NCI-H1436 (cell line): Measurements from ENCODE around the gene ATP1B3.
A peak's percentile ranks its signal among the peaks of the same experiment; 100 is the strongest.
"Not testable (repeated sequence)": the region's sequence is repeated elsewhere in the genome, so short reads cannot be mapped to it uniquely, and the experiment has no call there.

ENCODE experiments used
- DNase-seq: peaks from one replicate; lab custom pipeline; 2025; lab: John Stamatoyannopoulos, UW

Gene ATP1B3

DNA sequence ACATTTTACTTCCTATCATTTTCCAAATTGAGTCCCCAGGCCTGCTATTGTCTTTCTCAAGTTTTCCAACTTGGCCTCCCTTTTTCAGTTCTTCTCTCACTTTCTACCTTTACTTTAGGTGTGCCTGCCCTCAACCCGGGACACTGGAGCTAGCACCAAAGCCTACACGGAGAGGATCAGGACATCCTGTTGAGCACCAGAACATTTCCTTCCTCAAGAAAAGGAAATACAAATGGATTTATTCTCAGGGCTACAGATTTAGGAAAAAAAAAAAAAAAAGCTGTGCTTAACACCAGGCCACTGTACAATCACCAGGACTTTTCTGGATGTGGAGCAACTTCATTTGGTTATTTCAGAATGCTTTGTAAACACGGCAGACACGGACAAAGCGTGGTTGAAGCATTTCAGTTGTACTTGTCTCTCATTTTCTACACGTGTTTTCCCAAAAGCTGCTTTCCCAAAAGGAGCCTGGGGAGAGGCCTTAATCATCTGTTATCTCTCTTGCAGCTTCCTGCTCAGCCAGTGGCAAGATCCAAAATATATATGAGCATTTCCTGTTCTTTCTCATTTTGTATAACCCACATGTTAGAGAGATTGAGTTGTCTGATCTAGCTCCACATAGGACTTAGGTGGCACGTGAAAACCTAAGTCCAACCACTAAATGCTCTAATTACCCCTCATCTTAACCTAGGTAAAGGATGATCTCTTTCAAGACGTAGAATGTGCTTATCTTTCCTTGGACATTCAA lies 15.5 kb upstream of the ATP1B3 start:
- no peak for DNase-seq

DNA sequence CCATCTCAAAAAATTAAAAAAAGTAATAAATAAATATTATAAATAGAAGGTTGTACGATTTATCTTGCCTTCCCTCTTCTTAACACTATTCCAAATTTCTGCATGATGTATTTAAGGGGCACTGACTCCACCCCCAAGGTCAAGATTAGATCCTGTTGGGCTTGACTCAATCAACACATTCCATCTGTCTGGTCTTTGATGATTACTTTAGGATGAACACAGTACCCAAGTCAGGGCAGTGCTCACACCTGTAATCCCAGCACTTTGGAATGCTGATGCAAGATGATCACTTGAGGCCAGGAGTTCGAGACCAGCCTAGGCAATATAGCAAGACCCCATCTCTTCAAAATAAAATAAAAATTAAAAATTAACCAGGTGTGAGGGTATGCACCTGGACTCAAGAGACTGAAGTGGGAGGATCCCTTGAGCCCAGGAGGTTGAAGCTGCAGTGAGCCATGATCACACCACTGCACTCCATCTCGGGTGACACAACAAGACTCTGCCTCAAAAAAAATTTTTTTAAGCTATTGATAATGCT lies 14.1 kb upstream of the ATP1B3 start:
- DNase-seq = no peak

DNA sequence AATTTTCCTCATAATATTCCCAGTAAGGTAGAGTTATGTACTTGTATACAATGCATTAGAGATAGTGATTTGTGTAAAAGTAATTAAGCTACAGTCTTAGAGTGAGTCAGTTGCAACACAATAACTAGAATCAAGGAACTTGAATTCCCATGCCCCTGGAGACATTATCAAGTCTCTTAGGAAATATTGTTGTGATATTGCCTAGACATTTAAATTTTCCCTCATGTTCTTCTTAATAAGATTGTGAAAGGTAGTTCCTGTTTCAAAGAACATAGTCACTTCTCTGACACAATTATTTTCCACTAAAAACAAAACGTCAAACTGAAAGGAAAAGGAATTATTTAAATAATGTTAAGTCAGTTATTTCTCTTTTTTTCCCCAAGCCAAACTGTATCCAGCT lies 13.0 kb upstream of the ATP1B3 start:
- no peak for DNase-seq

DNA sequence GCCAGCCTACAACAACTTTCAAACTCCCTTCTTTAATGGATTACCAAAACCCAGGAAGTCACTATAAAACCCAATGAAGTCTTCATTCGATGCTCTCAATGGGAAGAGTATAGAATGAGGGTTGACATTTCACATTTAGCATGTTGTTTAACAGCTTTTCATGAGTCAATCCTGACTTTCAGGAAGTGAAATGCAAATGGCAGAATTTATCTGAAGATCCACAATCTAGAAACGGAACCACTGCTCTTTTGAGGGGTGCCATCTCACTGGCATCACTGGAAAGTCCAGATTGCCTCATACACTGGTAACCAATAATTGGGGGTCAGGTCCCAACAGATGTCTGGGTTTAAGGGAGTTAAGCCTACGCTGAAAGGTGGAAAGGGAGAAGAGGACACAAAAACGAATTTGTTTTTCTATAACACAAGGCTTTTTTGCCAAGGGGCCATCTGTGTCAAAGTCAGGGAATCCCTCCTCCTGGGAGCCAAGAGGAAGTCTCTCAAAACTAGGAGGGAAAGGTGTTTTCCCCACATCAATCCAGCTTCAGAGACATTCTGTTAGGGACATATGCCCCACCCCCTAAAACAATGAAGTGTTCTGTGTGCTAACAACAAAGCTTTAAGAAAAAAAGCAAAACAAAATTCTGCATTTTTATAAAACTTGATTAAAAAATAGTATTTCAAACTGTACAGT lies 12.0 kb upstream of the ATP1B3 start:
- DNase-seq = no peak

DNA sequence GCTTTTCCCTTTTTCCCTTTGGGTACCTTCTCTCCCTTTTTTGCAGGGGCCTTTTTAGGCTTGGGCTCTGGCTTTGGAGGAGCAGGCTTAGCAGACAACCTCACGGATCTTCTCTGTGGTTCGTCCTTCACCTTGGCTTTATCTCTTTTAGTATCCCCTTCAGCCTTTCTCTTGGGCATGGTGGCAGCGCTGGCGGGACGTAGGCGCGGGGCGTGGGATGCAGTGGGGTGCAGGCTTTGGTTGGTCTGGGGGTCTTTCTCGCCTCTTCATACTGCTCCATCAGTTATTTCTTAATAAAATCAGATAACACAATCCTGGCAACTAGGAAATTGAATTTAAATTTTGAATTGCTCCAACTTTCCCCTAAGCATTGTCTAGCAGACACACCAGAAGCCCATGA lies 11.3 kb upstream of the ATP1B3 start:
- DNase-seq = no peak

DNA sequence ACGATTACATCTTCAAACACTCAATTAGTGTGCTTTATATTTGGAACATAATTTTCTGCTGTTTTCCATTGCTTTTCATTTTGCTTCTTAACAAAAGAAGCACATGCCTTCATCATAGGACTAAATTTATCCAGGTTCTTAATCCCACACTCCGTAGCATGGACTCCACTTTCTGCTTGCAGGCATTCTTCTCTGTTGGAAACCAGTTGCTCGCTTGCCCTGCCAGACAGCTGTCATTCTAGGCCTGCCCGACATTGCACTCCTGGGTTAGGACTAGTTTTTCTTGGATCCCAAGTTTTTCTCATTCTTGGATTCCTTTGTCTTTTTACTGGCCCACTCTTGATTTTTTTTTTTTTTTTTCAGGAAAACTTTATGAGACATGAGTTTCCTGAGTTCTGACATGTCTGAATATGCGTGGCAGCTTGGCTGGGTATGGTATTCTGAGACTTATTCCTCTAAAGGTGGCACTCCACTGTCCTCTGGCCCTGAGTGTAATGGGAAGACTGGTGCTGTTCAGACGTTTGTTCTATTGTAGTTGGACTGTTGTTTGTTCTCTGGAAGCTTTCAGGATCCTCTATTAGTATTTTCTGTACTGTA lies 6.3 kb upstream of the ATP1B3 start:
- DNase-seq = no peak

DNA sequence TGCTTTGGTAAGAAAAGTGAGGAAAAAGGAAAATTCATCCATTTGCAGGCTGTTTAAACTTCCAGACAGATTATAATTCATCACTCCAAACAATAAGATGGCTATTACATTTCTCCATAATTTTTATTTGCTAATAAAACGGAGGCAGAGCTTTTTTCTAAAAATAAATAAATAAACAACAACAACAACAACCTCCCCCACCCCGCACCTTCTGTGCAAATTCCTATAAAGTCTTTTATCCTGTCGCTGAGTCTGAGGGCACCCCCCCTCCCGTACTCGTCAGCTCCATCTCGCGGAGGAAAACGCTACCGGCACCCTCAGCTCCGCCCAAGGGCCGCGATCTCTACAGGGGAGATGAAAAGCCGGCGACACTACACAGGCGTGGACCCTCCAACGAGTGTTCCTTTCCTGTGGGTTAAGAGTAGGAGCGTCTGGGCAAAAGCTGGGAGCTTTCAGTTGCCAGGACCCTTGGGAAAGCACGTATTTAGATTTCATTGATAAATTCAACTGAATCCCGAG lies 1.0 kb upstream of the ATP1B3 start:
- DNase-seq = peak; percentile 90

DNA sequence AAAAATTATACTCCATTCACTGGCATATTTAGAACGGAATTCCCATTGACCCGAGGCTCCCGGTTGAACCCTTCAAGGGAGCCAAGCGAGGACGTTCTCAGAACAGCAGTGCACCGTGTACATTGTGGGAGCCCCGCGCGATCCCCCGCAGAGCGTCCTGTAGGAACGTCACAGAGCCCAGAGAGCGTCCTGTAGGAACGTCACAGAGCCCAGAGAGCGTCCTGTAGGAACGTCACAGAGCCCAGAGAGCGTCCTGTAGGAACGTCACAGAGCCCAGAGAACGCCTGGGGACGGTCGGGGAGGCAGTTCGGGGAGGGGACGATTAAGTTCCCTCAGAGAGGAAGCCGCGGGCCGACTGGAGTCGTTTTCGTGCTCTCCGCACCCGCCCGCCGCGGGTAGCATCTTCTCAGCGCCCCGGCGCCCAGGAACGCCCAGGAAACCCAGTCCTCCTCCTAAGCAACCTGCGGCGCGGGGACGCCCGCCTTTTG lies 506 bp upstream of the ATP1B3 start:
- peak; percentile 80 for DNase-seq

DNA sequence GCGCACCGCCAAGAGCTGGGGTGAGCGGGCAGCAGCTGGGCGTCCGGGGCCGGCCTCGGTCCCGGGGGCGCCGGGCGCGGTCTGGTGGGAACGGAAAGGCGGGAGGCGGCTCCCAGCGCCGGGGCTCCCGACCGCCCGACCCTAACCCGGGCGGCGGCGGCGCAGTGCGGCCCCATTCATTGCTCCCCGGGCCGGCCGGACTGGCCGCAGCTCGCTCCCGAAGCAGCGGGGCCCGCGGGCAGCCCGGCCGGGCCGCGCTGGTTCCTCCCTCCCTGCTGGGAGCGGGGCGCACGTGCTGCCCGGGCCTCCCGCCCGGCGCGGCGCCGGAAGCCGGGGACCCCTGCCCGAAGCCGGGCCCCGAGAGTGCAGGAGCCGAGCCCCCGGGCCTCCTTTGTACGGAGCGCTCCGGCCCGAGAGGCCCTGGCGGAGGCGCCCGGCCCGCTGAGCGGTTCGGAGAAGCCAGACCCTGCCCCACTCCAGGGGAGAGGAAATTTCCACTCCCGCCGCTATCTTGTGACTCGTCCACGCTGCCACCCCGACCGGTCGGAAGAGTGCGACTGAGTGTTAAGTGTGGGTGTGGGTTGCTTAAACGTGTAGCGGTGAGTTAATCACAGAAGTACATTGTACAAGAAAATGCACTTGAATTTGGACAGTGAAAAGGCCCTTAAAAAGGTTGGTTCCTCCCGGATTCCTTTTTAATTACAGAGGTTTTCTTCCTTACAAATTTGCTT lies 613 bp downstream of the ATP1B3 start:
- peak; percentile 14 for DNase-seq

DNA sequence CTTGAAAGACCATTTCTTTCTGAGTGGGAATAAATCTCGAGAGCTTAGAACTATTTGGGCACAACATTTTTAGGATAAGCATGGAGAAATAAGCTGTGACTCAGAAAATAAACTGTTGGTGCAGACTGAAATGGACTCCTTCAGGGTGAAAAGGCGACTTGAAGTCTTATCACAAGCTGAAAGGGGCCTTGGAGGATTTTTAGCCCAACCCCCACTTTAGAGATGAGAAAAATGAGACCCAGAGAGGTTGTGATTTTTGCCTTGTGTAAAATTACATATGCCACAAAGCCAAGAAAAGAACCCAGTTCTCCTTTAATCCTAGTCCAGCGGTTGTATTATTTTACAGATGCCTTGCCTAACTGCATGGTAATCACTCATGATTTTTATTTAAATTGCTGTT lies 1.5 kb downstream of the ATP1B3 start:
- DNase-seq = no peak

DNA sequence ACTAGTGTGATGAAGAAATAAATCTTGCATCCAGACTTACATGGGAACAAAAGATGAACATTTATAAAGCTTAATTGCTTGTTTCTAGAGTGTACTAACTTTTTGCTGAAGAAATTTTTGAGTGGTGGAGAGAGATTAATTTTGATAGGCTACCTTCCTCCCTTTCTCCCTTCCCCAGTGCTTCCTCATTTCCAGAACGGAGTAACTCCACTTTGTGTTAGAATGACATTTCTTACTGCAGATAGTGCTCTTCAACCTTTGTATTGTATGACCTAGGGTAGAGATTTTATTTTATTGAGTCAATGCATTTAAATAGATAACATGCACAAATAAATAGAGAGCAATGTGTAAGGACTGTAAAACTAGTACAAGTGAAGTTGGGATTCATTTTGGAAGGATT lies 1.9 kb downstream of the ATP1B3 start:
- no peak for DNase-seq

DNA sequence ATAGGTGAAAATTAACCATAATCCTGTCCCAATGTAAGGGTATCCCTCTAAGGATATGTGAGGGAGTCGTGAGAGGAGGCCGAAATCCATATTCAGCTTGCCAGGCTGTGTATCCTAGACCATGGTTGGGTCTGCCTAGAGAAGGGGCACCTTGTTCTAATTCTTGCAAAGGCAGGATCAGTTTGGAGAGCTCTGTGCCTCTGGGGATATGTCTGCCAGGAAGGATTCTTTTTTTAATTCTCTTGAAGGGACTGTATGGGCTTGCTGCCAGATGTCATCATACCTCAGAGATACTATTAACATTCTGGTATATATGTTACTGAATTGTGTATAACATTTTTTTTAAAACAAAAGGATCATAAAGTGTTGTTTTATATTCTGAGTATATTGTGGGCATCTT lies 2.4 kb downstream of the ATP1B3 start:
- DNase-seq = no peak

DNA sequence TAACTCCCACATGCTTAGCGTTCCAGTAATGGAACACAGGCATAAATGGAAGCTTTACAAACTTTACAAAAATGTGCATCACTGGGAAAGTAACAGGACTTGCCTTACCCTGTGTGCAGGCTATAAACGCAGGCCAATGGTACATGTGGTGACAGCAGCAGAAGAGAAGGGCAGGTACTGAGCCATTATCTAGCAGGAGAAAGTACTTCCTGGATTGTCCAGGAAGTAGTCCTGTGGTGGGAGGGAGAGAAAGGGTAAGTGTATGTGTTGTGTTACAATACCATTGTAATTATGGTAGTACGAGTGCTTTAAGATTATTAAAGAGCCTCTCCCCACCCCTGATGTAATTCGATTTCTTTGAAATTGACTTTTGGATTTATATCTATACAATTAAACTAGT lies 5.3 kb downstream of the ATP1B3 start:
- no peak for DNase-seq

DNA sequence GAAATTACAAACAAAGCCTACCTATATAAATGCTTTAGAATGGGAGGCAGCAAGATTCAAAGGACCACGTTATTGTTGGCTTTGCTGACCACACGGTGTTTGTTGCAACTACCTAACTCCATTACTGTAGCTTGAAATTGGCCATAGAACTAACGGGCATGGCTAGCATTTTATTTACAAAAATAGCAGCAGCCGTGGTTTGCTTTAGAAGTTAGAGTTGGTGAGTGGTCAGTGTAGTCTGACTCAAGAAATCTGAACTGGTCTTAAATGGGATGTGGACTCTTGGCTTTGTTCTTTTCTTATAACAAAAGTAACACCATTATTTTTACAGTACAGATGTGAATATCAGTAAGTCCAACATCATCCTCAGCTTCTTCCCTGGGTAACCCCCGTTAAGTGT lies 10.6 kb downstream of the ATP1B3 start:
- DNase-seq = no peak

DNA sequence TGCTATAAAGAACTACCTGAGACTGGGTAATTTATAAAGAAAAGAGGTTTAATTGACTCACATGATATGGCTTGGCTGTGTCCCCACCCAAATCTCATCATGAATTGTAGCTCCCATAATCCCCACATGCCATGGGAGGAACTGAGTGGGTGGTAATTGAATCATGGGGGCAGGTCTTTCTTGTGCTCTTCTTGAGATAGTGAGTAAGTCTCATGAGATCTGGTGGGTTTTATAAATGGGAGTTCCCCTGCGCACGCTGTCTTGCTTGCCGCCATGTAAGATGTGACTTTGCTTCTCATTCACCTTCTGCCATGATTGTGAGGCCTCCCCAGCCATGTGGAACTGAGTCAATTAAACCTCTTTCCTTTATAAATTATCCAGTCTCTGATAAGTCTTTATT lies 12.1 kb downstream of the ATP1B3 start:
- not testable (repeated sequence) for DNase-seq

DNA sequence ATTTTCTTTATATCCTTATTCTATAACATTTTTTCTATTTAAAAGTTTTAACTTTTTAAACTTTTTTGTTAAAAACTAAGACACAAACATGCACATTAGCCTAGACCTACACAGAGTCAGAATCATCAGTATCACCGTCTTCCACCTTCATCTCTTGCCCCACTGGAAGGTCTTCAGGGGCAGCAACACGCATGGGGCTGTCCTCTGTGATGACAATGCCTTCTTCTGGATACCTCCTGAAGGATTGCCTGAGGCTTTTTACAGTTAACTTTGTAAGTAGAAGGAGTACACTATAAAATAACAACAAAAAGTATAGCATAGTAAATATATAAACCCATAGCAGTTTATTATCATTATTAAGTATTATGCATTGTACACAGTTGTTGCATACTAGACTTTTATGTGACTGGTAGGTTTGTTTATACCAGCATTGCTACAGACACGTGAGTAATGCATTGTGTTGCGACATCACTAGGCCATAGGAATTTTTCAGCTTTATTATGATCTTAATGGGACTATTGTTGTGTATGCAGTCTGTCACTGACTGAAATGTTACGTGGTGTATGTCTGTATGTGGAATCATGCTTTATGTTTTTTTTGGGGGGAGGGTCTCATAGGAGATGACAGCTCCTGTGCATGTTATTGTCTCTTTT lies 18.2 kb downstream of the ATP1B3 start:
- no peak for DNase-seq

DNA sequence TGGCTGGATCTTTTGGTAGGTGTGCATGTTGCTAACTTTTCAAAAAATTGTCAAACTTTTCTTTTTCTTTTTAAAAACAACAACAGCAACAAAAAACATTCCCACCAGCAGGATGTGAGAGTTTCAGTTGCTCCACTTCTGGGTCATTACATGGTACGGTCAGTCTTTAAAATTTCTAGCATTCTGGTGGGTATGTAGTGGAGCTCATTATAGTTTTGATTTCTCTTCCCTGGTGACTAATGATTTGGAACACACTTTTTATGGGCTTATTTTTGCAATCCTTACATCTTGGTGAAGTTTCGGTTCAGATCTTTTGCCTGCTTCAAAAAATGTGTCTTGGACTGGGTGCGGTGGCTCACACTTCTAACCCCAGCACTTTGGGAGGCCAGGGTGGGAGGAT lies 19.3 kb downstream of the ATP1B3 start:
- no peak for DNase-seq

DNA sequence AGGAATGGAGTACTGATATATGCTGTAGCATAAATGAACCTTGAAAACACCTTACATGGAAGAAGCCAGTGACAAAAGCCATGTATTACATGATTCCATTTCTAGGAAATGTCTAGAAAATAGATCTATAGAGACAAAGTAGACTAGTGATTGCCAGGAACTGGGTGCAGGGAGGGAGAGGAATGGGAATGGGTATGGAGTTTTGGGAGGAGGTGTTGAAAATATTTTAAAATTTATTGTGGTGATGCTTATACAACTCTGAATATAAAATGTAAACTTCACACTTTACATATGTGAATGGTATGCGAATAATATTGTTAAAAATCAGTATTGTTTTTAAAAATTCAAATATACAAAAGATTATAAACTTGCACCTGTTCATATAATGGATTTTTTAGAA lies 22.5 kb downstream of the ATP1B3 start:
- DNase-seq = no peak

DNA sequence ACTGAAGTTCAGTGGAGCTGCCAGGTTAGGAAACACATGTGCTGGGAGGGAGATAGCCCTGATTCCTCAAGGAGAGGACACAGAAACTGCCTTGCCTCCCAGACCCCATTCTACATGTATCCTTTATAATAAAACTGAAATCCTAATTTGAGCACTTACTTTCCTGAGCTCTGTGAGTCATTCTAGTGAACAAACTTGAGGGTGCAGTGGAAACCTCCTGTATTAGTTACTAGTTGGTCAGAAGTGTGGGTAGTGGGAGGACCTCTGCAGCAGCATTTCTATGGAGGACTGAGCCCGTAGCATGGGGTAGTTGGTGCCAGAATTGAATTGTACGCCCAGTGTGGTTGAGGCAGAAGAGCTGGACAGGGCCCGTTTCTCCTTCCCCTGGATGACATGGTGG lies 23.9 kb downstream of the ATP1B3 start:
- no peak for DNase-seq

DNA sequence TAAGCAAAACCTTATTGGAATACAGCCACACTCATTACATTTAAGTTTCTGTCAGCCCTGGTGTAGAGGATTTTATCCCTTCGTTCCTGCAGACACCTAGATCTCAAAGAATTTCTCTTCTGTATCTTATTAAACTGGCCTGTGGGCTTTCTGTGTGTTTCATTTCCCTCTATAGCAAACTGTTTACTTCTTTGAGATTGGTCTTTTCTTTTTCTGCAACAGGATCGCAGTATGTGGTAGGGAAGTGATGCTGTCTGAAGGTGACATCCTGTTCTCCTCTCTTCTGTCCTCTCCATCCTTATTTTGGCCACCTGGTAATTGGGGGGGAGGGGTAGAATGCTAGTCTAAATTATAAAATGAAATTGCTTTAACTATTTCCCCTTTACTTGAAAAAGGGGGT lies 25.5 kb downstream of the ATP1B3 start:
- DNase-seq = no peak

DNA sequence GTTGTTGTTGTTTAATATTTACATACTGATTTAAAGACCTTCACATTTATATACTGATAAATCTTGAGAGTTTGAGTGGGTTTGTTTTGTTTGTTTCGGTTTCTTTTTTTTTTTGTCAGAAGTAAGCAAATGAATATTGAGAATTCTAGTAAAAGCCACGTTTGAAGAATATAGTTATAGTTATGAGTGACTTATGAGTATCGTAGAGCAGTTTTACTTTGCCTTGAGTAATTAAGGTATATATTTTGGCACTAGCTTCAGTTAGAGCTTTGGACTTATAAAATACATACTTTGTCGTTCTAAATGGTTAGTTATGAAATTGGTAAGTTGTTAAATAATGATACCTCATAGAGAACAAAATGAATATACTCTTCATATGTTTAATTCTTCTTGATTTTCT lies 27.8 kb downstream of the ATP1B3 start:
- no peak for DNase-seq

DNA sequence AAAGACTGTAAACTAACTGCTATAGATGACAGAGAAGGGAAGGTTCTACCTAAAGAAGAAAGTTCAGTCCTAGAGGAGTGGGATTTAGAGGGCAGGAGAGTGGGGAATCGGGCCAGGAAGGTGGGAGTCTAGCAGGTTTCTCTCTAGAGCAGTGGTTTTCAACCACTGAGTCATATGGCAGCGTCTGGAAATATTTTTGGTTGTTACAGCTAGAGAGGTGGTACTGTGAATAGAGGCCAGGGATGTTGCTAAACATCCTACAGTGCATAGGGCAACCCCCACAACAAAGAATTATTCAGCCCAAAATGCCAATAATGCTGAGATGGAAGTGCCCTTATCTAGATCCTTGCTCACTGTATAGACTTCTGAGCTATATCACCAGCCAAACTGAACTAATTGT lies 28.7 kb downstream of the ATP1B3 start:
- DNase-seq = no peak
